HG03066 (cell line): ENCODE data around the gene JMJD6.

Experiments
- ATAC-seq: cut with Tn5 transposase; IDR thresholded peaks from one replicate; pipeline ENCODE4 v1.9.1; 2021; ENCODE audit warnings: low read depth; ENCODE audit not compliant: unreplicated experiment

Gene JMJD6

GRCh38 chr17:76683011-76683755 lies 43.2 kb downstream of the JMJD6 start:
- no peak for ATAC-seq

DNA sequence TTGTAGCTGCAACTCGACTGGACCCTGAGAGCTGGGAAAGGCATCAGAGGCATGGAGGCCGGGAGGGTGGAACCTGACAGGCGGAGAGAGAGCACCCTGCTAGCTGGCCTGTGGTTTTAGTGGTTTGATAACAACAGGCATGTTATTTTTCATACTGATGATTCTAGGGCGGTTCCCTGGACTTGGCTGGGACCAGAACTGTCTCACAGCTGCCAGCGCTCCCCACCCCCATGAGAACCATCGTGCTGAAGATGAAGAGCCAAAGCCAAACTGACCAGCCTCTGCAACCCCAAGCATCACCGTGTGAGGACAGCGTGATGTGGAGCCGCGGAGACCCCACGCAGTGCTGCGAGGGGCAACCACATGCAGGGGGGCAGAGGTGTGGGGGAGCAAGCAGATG lies 44.1 kb downstream of the JMJD6 start:
- ATAC-seq, result no peak

- no peak for ATAC-seq
These were observed 44.9 kb downstream of the JMJD6 start for GRCh38 chr17:76681222-76682137.

- ATAC-seq, result no peak
These were observed 47.2 kb downstream of the JMJD6 start for GRCh38 chr17:76679239-76679638.

DNA sequence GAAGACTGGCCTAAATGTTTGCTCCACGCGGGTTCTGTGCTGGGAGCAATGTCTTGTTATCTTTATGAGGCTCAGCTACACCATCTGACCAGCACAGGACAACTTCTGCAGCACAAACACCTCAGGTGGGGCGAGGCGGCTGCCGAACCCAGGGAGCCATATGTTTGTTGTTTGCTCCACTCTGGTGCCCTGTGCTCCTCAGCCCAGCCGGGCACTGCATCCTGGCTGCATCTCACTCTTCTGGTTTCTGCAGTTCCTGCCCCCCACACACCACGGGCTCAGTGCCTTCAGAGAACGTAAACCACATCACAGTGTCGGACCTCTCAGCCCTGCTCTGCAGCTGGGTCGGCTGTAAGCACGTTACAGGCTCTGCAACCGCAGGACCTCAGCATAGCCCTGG lies 48.1 kb downstream of the JMJD6 start:
- no peak for ATAC-seq

DNA sequence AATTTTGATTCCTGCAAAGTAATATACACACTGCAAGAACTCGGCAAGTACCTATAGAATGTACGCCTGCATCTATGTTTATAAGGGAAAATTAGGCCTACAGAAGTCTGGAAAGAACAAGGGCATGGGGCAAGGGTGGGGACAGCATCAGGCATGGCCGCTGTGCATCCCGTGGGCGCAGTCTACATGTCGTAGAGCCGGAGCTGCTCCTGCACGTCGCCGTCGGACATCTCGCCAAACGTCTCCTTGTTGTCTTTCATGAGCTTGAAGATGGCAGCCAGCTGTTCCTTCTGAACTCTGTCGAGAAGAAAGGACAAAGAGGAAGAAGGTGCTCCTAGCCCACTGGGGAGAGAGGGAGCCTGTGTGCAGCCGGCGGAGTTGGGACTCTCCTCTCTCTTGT lies 49.0 kb downstream of the JMJD6 start:
- no peak for ATAC-seq

DNA sequence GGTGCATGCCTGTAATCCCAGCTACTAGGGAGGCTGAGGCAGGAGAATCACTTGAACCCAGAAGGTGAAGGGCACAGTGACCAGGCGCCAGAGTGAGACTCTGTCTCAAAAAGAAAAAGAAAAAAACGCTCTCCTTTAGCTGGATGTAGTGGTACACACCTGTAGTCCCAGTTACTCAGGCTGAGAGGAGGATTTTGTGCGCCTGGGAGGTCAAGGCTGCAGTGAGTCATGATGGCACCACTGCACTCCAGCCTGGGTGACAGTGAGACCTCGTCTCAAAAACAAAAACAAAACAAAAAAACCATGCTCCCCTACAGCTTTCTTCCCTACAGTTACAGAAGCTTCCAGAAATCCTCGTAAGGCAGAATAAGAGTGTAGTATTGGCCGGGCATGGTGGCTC lies 49.8 kb downstream of the JMJD6 start:
- ATAC-seq, result no peak

DNA sequence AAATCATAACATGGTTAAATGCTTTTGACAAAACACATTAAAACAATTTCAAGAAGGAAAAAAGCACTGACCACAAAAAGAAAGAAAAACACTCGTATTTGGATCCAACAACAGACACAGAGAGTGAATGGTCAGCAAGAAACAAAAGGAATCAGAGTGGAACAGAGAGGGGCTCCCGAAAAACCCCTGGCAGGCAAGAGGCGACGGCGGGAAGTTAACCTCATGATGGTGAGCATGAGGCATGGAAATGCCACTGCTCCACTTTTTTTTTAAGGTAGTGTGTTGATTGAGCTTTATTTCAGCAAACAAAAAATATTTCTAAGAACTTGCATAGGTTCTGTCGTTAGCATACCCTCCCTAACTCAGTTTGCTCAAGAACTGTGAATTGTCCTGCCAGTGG lies 50.8 kb downstream of the JMJD6 start:
- ATAC-seq, result no peak

GRCh38 chr17:76674600-76674999 lies 51.8 kb downstream of the JMJD6 start:
- ATAC-seq, result no peak

- no peak for ATAC-seq
These were observed 52.7 kb downstream of the JMJD6 start for GRCh38 chr17:76673729-76674128.

- no peak for ATAC-seq
These were observed 53.5 kb downstream of the JMJD6 start for GRCh38 chr17:76672892-76673291.

DNA sequence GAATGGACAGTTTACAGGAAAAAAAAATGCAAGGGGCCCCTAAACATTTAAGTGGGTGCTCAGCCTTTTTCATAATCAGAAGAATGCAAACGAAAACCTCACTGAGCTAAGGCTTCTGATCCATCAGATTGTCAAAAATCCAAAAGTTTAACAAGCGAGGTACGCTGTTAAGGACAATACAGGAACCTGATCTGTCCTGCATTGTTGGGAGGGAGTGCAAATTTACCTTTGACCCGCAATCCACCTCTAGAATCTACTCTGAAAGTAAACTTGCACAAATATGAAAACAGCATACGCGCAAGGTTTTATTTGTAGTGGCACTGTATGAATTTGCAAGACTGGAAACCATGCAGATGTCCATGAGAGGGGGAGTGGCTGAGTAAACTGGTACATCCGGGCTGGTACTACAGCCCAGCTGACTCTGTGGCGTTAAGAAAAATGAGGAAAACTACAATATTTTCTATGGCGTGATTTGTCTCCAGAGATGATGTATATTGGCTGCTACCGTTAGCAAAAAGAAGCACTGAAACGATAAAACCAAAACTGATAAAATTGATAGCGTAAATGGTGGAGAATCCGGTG lies 54.0 kb downstream of the JMJD6 start:
- ATAC-seq, result no peak

DNA sequence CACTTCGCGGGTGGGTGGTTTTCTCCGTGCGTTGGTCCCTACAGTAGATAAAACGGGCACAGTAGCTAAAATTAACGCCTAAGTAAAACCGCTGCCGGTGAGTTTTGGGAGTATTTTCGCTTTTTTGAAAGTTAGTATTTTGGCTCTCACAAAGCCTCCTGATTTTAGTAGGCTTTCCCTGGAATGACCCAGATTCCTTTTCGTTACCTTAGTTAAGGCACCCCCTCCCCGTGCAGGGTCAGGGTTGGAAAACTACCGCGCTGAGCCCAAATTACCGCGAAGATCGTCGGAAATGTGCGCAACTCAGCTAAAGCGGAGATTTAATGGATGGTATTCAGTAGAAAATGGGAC lies 54.5 kb downstream of the JMJD6 start:
- ATAC-seq, result no peak

- ATAC-seq, result peak; percentile 98
These were observed 55.1 kb downstream of the JMJD6 start for GRCh38 chr17:76671123-76671911.

GRCh38 chr17:76670718-76671122 lies 55.7 kb downstream of the JMJD6 start:
- ATAC-seq, result no peak

DNA sequence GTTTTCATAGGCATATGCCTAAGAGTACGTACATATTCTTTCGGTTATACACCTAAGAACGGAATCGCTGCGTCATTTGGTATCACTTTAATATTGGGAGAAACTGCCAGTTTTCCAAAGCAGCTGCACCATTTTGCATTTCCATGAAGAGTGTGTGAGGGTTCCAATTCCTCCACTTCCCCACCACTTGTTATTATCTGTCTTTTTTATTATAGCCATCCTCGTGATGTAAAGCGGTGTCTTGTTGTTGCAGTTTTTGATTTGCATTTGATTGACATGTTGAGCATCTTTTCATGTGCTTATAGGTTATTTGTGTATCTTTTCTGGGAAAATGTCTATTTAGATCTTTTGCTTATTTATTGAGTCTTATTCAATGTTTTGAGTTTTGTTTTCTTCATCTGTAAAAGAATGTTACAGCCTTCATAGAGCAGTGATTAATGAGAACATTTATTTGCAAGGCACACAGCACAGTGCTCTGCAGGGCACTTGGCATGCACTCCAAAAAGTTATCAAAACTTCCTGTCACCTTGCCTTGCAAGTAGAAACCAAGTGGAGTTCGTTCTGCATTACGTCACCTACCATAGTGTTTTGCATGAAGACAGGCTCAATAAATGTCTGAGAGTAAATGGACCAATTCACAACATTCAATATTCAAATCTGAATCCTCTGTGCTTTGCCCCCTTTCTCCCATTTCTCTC lies 56.2 kb downstream of the JMJD6 start:
- no peak for ATAC-seq
